ENCODE data around the gene HPCAL1. TPM values are rescaled to one million over a fixed set of nuclear protein-coding genes. Genes with fewer than 3 reads are reported as not detected.
A peak's percentile ranks its signal among the peaks of the same experiment; 100 is the strongest.

HPCAL1 gene
- total RNA-seq, 1 donor from 2014 or later, result 110 TPM

DNA sequence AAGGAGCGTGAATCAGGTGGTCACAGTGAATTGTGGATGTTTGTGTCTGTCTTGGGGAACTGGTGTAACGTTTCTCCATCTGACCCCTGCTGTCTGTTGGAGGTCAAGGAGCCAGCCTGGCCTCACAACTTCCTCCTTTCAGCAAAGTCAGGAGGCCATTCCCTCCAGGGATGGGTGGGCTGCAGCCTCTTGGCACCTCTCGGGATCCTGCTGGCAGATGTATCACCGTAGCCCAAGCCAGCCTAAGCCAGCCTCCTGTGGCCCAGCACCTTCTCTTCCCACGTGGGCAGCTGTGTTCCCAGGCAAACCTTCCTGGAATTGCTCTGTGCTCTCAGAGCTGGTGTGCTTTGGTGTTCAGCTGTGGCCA is 30.5 kb downstream of the HPCAL1 start:
- intact Hi-C loops (cut with micrococcal nuclease), result loop anchor here (5.0 kb wide), 1 partner anchor 61 kb away; no protein-coding TSS in a partner anchor
- DNase-seq (ENCODE audit: low spot score), result no peak
- Mint-ChIP-seq H3K36me3 (ENCODE audit: low read depth) (peaks cover 31% of the 10 kb centered on the region), H3K4me3 (ENCODE audit: low read depth) (peak overlapping the region; percentile 95), H3K27me3 (ENCODE audit: low read depth) (no peaks in the 10 kb centered on the region), H3K27ac (peak overlapping the region; percentile 92), H3K4me1 (ENCODE audit: low read depth) (peaks cover 51% of the 10 kb centered on the region), H3K9me3 (peaks cover 5% of the 10 kb centered on the region)

DNA sequence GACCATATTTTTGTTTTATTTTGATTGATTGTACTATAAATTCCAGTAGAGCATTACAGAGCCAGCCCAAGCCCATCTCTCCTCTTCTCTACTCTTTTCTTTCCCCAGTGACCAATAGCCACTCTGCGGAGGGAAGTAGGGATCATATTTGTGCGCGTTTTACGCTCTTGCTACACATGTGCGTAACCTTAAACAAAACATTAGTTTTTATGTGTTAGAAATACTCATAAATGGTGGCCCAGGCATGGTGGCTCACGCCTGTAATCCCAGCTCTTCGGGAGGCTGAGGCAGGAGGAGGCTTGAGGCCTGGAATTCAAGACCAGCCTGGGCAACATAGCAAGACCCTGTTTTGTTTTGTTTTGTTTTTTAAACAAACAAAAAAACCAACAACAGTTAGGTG is 31.3 kb downstream of the HPCAL1 start:
- intact Hi-C loops (cut with micrococcal nuclease), result loop anchor here (5.0 kb wide), 1 partner anchor 62 kb away; no protein-coding TSS in a partner anchor
- H3K4me3 Mint-ChIP-seq (ENCODE audit: low read depth), result no peak overlapping the region
- H3K9me3 Mint-ChIP-seq, result peaks cover 5% of the 10 kb centered on the region
- H3K27ac Mint-ChIP-seq, result peak overlapping the region; percentile 92
- no peak for DNase-seq (ENCODE audit: low spot score)
- H3K4me1 Mint-ChIP-seq (ENCODE audit: low read depth), result peaks cover 50% of the 10 kb centered on the region
- no peaks in the 10 kb centered on the region for H3K27me3 Mint-ChIP-seq (ENCODE audit: low read depth)
- H3K36me3 Mint-ChIP-seq (ENCODE audit: low read depth), result peaks cover 37% of the 10 kb centered on the region

DNA sequence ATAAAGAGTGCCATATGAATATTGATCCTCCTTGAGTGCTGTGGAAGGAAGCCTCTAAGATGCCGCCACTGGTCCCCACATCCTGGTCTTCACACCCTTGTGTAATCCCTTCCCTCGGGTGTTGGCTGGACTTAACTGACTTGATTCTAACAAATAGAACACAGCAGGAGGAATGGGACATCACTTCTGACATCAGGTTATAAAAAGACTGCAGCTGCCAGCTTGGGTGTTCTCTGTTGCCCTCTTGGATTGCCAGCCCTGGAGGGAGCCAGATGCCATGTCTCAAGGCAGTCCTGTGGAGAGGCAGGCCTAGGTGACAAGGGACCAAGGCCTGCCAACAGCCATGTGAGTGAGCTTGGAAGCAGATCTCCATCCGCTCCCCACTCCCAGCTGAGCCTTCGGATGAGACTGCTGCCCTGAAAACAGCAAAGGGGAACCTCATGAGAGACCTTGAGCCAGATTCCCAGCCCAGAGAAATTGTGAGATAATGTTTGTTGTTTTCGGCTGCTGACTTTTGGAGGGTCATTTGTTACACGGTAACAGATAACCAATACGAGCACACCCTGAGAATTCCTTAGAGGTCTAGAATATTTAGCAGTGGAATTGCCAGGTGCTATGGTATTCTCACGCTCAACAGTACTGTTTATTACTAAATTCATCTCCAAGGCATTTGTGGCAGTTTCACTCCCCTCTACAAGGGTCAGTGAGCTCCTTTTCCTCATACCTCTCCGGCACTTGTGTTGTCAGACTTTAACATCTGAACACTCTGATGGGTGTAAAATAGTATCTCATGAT is 32.5 kb downstream of the HPCAL1 start:
- no peak for DNase-seq (ENCODE audit: low spot score)
- intact Hi-C loops (cut with micrococcal nuclease), result no loop called here
- Mint-ChIP-seq H3K4me3 (ENCODE audit: low read depth) (no peak overlapping the region), H3K4me1 (ENCODE audit: low read depth) (peaks cover 44% of the 10 kb centered on the region), H3K9me3 (peaks cover 5% of the 10 kb centered on the region), H3K27ac (no peak overlapping the region), H3K27me3 (ENCODE audit: low read depth) (no peaks in the 10 kb centered on the region), H3K36me3 (ENCODE audit: low read depth) (peaks cover 37% of the 10 kb centered on the region)

DNA sequence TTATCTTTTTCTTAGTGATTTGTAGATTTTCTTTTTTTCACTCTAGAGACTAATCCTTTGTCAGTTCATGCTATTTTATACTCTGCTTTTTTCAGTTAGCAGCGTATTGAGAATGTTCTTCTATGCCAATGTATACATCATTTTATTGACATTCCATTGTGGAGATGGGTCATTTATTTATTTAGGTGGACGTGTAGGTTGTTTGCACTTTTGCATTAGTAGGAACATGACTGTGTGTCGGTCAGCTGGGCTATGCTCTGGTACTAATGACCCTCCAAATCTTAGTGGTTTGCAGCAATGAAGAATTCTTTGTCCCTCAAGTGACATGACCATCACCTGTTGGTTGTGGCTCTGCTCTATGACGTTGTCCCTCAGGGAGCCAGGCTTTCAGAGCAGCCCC is 33.6 kb downstream of the HPCAL1 start:
- H3K27me3 Mint-ChIP-seq (ENCODE audit: low read depth), result no peaks in the 10 kb centered on the region
- no peak overlapping the region for H3K27ac Mint-ChIP-seq
- intact Hi-C loops (cut with micrococcal nuclease), result no loop called here
- peaks cover 40% of the 10 kb centered on the region for H3K4me1 Mint-ChIP-seq (ENCODE audit: low read depth)
- no peak for DNase-seq (ENCODE audit: low spot score)
- peaks cover 33% of the 10 kb centered on the region for H3K36me3 Mint-ChIP-seq (ENCODE audit: low read depth)
- H3K9me3 Mint-ChIP-seq, result peaks cover 5% of the 10 kb centered on the region
- no peak overlapping the region for H3K4me3 Mint-ChIP-seq (ENCODE audit: low read depth)

DNA sequence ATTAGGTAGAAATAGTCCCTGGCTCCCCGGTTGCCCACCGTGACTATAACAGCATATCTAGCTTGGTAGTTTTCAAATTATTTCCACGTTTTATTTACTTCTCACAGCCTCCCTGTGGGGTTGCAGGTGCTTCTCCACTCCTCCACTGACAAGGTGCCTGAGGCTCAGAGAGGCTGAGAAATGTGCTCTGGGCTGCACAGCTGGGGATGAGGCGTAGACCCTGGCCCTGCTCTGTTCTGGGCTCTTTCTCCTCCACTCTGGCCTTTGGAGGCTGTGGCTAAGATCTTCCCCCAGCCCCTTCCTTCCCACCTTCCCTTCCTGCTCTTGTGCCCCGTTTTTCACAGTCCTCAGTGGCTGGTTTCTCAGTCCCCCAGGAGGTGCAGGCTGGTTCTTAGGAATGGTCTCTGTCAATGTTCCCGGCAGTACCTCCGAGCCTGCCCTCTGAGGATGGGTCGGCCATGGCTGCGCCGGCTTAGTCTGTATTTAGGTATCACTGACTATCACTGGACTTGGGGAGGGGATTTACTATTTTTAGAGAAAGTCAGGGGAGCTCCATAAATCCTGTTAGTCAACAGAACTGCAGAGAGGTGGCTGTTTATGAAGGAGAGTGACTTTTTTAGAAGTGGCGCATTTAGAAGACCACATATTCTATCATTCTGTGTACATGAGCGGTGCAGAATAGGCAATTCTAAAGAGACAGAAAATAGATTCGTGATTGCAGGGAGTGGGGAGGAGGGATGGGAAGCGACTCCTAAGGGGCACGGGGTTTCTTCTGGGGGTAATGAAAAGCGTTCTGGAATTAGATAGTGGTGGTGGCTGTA is 35.0 kb downstream of the HPCAL1 start:
- peaks cover 5% of the 10 kb centered on the region for H3K9me3 Mint-ChIP-seq
- H3K27ac Mint-ChIP-seq, result no peak overlapping the region
- H3K36me3 Mint-ChIP-seq (ENCODE audit: low read depth), result peaks cover 30% of the 10 kb centered on the region
- DNase-seq (ENCODE audit: low spot score), result no peak
- intact Hi-C loops (cut with micrococcal nuclease), result no loop called here
- no peaks in the 10 kb centered on the region for H3K27me3 Mint-ChIP-seq (ENCODE audit: low read depth)
- no peak overlapping the region for H3K4me3 Mint-ChIP-seq (ENCODE audit: low read depth)
- H3K4me1 Mint-ChIP-seq (ENCODE audit: low read depth), result peaks cover 31% of the 10 kb centered on the region

DNA sequence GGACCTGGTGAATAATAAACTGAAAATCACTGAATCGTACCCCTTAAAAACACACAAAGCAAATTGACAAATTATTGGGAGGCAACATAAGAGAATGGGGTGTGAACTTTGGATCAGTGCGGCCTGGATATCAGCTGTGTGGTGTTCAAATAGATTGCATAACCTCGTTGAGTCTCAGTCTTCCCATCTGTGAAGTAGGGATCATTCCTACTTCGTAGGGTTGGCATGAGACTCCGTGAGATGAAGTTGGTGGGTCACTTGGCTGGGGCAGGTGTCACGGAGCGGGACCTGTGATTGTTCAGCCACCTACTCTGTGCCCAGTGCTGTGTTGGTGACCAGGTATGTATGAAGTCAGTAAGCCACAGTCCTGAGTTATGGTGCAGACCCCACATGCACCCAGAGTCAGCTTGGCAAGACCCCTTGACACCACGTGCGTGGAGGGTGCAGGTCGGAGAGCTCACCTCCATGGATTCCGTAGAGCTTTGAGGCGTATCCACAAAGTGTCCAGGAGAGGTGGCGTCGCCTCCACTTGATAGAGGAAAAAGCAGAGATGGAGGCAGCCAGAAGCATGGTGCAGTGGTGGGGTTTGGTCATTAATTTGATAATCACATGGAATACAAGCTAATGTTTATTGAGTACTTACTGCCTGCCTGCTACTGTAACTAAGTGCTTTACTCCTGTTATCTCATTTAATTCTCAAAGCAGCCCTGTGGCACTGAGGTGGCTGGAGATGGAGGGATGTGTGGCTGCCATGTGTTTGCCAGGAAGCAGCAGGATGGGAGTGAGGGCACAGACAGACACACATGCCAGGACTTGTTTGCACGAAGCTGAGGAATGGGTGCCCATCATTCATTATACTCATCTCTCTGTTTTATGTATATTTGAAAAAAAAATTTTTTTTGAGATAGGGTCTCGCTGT is 35.8 kb downstream of the HPCAL1 start:
- no peak for DNase-seq (ENCODE audit: low spot score)
- Mint-ChIP-seq H3K27me3 (ENCODE audit: low read depth) (no peaks in the 10 kb centered on the region), H3K36me3 (ENCODE audit: low read depth) (peaks cover 23% of the 10 kb centered on the region), H3K4me1 (ENCODE audit: low read depth) (peaks cover 27% of the 10 kb centered on the region), H3K4me3 (ENCODE audit: low read depth) (no peak overlapping the region), H3K9me3 (peaks cover 5% of the 10 kb centered on the region), H3K27ac (no peak overlapping the region)
- intact Hi-C loops (cut with micrococcal nuclease), result no loop called here

DNA sequence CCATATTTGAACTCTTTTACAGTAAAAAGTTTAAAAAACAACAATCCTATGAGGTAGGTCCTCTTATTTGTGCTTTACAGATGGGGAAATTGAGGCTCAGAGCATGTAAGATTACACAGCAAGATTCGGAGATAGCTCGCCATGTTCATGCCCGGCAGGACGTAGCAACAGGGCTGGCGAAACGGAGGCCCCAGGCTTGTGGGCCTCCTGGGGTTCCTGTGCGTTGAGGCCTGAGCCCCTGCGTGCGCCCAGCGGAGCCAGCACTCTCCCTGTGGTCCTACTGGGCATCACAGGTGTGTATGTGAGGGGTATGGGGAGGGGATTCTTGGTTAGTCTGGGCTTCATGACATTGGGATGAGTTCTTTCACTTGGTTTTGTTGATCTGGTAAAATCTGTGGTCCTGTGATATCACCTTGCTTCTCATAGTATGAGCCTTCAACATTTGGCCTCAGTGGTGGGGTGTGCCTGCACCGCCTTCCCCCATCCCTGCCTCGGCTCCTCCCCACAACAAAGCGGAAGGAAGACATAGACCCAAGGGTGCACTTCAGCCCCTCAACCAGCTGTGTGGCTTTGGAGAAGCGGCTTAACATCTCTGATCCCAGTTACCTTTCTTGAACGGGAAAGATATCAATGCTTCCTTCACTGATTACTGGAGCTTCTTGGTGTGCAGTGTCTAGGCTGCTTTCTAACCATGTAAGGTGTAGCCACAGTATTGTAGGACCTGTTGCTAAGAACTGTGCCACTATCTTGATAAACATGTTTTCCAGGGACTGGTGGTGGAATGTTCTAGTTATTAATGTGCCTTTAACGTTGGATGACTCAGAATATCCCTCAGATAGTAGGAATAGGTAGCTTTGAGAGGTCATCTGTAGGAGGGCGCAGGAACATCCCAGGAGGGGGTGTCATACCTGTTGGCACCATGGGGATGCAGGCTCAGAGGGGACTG is 37.2 kb downstream of the HPCAL1 start:
- no peak overlapping the region for H3K4me3 Mint-ChIP-seq (ENCODE audit: low read depth)
- H3K27me3 Mint-ChIP-seq (ENCODE audit: low read depth), result no peaks in the 10 kb centered on the region
- DNase-seq (ENCODE audit: low spot score), result no peak
- H3K27ac Mint-ChIP-seq, result peak overlapping the region; percentile 11
- H3K9me3 Mint-ChIP-seq, result peaks cover 3% of the 10 kb centered on the region
- H3K36me3 Mint-ChIP-seq (ENCODE audit: low read depth), result peaks cover 14% of the 10 kb centered on the region
- peaks cover 31% of the 10 kb centered on the region for H3K4me1 Mint-ChIP-seq (ENCODE audit: low read depth)
- intact Hi-C loops (cut with micrococcal nuclease), result no loop called here

DNA sequence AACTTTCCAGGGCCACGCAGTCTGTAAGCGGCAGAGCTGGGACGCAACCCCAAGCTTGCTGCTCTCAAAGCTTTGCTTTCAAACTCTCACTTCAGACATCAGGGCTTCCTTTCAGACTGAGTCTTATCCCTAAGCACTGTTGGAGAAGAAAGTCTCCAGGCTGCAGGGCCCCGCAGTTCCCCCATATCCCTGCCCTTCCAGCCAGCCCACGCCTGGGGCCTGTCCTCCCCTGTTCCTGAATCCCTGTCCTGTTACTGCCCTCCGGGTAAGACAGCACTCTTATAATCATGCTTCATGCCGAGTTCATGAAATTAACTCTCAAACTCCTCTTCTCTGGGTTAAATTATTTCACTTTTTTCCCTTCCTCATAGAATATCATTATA is 37.9 kb downstream of the HPCAL1 start:
- Mint-ChIP-seq H3K4me1 (ENCODE audit: low read depth) (peaks cover 33% of the 10 kb centered on the region), H3K27ac (no peak overlapping the region), H3K36me3 (ENCODE audit: low read depth) (peaks cover 8% of the 10 kb centered on the region), H3K4me3 (ENCODE audit: low read depth) (no peak overlapping the region), H3K27me3 (ENCODE audit: low read depth) (no peaks in the 10 kb centered on the region), H3K9me3 (no peaks in the 10 kb centered on the region)
- intact Hi-C loops (cut with micrococcal nuclease), result no loop called here
- DNase-seq (ENCODE audit: low spot score), result no peak

DNA sequence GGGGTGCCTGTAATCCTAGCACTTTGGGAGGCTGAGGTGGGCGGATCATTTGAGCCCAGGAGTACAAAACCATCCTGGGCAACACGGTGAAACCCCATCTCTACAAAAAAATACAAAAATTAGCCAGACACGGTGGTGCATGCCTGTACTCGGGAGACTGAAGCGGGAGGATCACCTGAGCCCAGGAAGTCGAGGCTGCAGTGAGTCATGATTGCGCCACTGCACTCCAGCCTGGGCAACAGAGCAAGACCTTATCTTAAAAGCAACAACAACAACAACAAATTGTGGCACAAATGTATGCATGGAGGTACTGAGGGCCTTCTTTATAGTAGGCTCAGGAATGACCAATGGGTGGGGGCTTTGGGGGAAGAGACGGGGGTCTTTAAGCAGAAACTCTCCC is 38.5 kb downstream of the HPCAL1 start:
- H3K9me3 Mint-ChIP-seq, result no peaks in the 10 kb centered on the region
- H3K4me3 Mint-ChIP-seq (ENCODE audit: low read depth), result no peak overlapping the region
- intact Hi-C loops (cut with micrococcal nuclease), result no loop called here
- no peak overlapping the region for H3K27ac Mint-ChIP-seq
- no peaks in the 10 kb centered on the region for H3K27me3 Mint-ChIP-seq (ENCODE audit: low read depth)
- H3K4me1 Mint-ChIP-seq (ENCODE audit: low read depth), result peaks cover 37% of the 10 kb centered on the region
- H3K36me3 Mint-ChIP-seq (ENCODE audit: low read depth), result peaks cover 6% of the 10 kb centered on the region
- no peak for DNase-seq (ENCODE audit: low spot score)

DNA sequence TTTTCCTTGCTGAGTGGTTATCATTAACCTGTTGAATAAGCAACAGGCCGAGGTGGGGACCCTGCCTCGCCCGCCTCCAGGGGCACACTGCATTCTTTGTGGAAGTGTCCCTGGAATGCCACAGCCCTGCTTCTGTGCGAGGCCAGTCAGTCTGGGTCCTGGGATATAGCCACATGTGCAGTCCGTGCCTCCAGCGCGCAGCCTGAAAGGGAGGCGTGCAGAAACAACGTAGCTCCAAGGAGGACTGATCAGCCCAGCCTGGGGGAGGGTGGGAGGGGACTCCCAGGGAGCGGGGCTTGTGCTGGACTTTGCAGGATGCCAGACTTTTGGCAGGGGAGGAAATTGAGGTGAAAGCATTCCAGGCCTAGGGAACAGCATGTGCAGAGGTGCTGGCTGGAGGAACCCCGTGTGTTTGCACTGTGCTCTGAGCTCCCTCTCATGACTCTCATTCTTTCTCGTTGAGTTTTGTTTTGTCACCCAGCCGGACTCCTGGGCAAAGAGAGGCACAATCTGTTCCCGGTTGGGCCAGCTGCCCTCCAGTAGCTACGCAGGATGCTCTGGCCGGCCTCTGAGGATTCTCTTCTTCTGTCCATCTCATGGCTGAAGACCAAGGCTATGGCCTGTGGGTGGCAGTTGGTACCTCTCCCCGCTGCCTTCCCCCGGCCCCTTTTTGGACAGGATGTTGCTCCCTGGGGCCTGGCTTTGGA is 39.7 kb downstream of the HPCAL1 start:
- peaks cover 6% of the 10 kb centered on the region for H3K36me3 Mint-ChIP-seq (ENCODE audit: low read depth)
- no peak overlapping the region for H3K27ac Mint-ChIP-seq
- intact Hi-C loops (cut with micrococcal nuclease), result no loop called here
- H3K27me3 Mint-ChIP-seq (ENCODE audit: low read depth), result no peaks in the 10 kb centered on the region
- H3K4me3 Mint-ChIP-seq (ENCODE audit: low read depth), result no peak overlapping the region
- no peak for DNase-seq (ENCODE audit: low spot score)
- no peaks in the 10 kb centered on the region for H3K9me3 Mint-ChIP-seq
- peaks cover 37% of the 10 kb centered on the region for H3K4me1 Mint-ChIP-seq (ENCODE audit: low read depth)

DNA sequence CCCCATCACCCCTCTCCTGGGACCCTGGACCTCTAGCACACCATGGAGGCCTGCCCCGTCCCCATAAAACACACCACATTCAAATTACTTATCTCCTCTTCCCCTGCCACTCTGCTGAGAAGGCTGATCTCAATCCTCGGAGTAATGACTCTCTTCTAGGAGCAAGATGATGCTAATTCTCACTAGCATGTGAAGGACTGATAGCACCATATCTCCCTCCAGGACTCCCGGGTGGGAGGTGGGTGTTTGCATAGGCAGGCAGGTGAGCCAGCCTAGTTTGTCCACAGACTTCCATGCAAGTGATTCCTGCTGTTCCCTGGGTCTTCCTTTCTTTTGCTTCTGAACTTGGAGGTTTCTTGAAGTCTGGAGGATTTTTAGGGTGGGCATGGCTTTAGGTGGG is 40.5 kb downstream of the HPCAL1 start:
- no peak for DNase-seq (ENCODE audit: low spot score)
- peaks cover 32% of the 10 kb centered on the region for H3K4me1 Mint-ChIP-seq (ENCODE audit: low read depth)
- H3K36me3 Mint-ChIP-seq (ENCODE audit: low read depth), result peaks cover 6% of the 10 kb centered on the region
- H3K27me3 Mint-ChIP-seq (ENCODE audit: low read depth), result no peaks in the 10 kb centered on the region
- intact Hi-C loops (cut with micrococcal nuclease), result no loop called here
- no peaks in the 10 kb centered on the region for H3K9me3 Mint-ChIP-seq
- no peak overlapping the region for H3K4me3 Mint-ChIP-seq (ENCODE audit: low read depth)
- no peak overlapping the region for H3K27ac Mint-ChIP-seq
